GM10266 (cell line): ENCODE results near the gene SDK1.
"Not testable (repeated sequence)": the region's sequence is repeated elsewhere in the genome, so short reads cannot be mapped to it uniquely, and the experiment has no call there.

Source experiments
- DNase-seq: peaks from one replicate; pipeline ENCODE4 v3.0.0; 2012; ENCODE audit errors: extremely low spot score
- CTCF ChIP-seq: IDR thresholded peaks from 2 replicates; pipeline ENCODE4 v1.5.1; 2012; ENCODE audit warnings: mild to moderate bottlenecking, low read depth; ENCODE audit not compliant: control insufficient read depth, insufficient read depth; ENCODE audit errors: missing control alignments

Gene SDK1

DNA sequence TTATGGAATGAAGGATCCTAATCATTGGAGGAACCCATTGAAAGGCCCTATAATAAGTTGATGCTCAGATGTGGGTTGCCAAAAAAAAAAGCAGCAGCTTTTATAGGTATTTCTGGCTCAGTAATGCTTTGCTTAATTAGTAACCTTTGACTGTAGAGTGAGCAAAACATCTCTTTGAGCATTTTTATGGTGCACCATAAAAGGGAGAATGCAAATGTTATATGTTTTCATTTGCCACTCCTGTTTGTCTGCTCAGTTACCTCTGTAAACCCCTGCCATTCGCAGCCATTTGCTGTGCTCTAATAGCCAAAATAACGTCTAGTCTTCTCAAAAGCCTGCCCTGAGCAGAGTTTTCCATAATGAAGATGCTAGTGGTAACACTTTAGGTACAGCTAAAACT is 792.0 kb downstream of the SDK1 start:
- no peak for DNase-seq
- TF ChIP-seq CTCF = no peak

DNA sequence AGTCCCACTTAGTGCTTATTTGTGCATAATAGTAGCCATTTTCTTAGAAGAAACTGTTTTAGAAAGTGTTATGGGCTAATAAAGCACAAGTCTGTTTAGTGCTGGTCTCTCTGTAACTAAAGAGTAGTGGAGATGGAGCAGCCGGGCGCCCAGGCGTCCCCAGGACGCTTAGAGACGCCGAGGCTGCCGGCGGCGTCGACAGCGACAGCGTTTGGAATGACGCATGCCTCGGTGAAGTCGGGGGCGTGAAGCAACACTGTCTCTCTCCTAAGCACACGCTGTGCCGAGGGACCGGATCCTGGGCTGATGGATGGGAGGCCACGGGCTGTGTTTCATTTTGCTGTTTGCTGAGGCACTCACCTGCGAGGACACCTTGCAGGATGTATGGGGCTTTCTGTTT is 792.4 kb downstream of the SDK1 start:
- no peak for TF ChIP-seq CTCF
- no peak for DNase-seq

DNA sequence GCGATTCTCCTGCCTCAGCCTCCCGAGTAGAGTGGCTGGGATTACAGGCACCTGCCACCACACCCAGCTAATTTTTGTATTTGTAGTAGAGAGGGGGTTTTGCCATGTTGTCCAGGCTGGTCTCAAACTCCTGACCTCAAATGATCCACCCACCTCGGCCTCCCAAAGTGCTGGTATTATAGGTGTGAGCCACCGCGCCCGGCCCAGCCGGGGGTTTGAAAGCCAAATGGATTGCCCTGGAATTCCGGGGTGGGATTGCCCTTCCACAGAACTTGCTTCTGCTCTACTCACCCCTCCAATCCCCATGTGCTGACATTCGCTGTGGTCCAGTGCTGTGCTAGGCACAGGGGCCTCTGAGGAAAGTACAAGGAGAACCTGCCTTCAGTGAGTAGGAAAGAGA is 793.1 kb downstream of the SDK1 start:
- DNase-seq = not testable (repeated sequence)

DNA sequence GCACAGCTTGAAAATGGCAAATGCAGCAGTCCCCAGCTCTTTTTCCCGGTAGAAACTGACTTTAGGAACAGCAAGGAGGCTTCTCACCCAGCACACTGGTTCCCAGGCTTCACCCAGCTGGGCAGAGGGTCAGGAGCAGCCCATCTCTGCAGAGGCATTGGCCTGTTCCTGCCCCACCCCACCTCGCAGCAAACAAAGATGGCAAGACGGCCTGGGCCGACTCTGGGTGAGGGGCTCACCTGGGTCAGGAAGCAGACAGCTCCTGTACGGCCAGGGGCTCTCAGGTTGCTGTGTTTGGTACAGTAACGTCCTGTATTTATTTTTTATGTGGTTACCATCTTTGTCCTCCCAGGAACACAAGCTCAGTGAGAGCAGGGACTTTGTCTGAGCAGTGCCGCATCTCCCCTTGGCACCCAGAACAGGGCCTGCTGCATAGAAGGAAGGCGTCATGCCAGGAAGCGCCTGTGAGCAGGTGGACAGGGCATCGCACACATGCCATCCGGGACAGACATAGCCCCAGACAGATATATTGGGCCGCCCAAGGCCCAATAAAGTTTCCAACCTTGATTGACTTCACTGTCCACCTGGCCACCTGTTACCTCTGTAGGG is 796.1 kb downstream of the SDK1 start:
- TF ChIP-seq CTCF = no peak

DNA sequence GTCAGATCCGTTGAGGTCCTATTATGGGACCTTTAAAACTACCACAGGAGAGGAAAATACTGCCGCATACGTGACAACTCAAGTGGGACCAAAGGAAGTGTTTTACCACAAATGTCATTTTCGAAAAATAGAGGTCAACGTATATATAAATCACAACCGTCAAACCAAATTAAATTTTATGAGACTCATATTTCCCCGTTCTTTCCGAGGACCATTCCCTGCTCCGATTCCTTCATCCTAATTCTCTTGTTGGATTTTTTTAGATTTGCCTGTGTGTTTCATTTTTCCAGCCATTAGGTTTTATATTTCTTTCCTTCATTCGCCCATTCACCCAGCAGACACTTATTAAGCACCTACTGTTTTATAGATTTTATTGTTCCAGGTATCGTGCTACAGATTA is 797.1 kb downstream of the SDK1 start:
- TF ChIP-seq CTCF = no peak
- DNase-seq = no peak

More for the DNA sequence above, 796.1 kb downstream of the SDK1 start:
- DNase-seq = no peak

DNA sequence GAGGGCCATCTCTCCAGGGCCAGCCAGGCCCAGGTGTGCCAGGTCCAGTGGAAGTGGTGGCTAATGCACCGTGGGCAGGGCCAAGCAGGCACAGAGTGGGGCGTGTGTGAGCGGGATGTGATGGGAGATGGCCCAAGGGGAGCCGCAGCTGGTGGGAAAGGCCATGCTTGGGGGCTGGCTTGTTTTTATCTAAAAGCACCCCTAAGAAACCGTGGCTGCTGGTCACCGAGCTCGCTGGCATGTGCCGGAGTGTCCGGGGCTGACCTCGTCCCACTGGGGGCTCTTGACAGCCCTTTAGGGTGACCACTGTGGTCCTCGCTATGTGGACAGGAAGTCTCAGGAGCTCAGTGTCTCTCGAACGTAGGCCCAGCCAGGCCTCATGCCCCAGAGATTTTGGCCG is 798.6 kb downstream of the SDK1 start:
- no peak for TF ChIP-seq CTCF
- no peak for DNase-seq

DNA sequence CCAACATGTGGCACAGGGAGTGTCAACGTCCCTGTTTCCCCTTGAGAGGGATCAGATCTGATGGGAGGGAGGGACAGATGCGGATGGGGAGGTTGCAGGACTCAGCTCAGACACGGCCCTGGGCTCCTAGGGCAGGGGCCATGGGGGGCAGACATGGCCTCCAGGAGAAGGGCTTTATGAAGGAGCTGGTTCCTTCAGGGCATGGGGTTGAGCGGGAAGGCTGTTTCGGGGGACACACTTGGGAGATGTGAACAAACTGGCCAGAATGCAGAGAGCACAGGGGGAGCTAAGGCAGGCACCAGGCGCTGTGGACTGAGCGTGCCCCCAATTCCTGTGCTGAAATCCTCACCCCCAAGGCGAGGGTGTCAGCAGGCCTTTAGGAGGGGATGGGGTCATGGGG is 799.1 kb downstream of the SDK1 start:
- no peak for TF ChIP-seq CTCF
- no peak for DNase-seq

DNA sequence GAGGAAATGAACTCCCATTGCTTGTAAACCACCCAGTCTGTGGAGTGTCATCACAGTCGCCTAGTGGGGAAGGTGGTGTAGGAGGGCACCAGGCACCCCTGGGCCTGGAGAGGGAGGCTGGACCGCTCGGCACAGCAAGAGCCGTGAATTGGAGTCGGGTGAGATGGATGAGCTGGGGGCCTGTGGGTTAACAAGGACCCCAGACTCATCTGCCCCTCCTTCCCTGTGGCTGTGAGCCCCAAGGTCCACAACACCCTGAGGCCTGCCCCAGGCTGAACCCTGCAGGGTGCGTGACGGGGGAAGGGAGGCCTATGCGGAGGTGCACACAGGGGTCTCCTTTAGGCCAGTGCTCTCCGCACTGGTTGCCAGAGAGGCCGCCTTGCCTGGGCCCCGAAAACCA is 799.6 kb downstream of the SDK1 start:
- TF ChIP-seq CTCF = no peak
- DNase-seq = no peak
